Calu3 (cell line): ENCODE results near the gene LGI4. TPM values are rescaled to one million over a fixed set of nuclear protein-coding genes. Genes with fewer than 3 reads are reported as not detected.
A peak's percentile ranks its signal among the peaks of the same experiment; 100 is the strongest.

Experiments used
- BruUV-seq: library from RNA; stranded (reverse); fragments of 400-500 nt; replicated peaks from 2 replicates; lab custom pipeline; 2021; lab: Mats Ljungman, UMichigan
- CTCF ChIA-PET: fragments of 300-600 bp; sonication (Branson Sonifier 250); formaldehyde crosslinking; loops from one replicate; lab custom pipeline; 2022; ENCODE audit warnings: antibody characterized with exemption; lab: Charles Lee
- DNase-seq: peaks from one replicate; pipeline ENCODE4 v3.0.0; 2022
- H3K27ac Mint-ChIP-seq: one replicate; pipeline ENCODE4 v1.8.0; 2022; ENCODE audit warnings: mixed read lengths; ENCODE audit not compliant: unreplicated experiment
- H3K27me3 Mint-ChIP-seq: one replicate; pipeline ENCODE4 v1.8.0; 2022; ENCODE audit warnings: mixed read lengths; ENCODE audit not compliant: unreplicated experiment
- H3K36me3 Mint-ChIP-seq: one replicate; pipeline ENCODE4 v1.8.0; 2022; ENCODE audit warnings: mild to moderate bottlenecking, moderate library complexity, mixed read lengths; ENCODE audit not compliant: insufficient read depth, unreplicated experiment
- H3K4me1 Mint-ChIP-seq: one replicate; pipeline ENCODE4 v1.8.0; 2022; ENCODE audit warnings: mild to moderate bottlenecking, low read depth, mixed read lengths; ENCODE audit not compliant: unreplicated experiment
- H3K4me3 Mint-ChIP-seq: one replicate; pipeline ENCODE4 v1.8.0; 2022; ENCODE audit warnings: mild to moderate bottlenecking, low read depth, moderate library complexity, mixed read lengths; ENCODE audit not compliant: unreplicated experiment
- H3K9me3 Mint-ChIP-seq: one replicate; pipeline ENCODE4 v1.8.0; 2022; ENCODE audit warnings: low read depth, mixed read lengths; ENCODE audit not compliant: unreplicated experiment
- CTCF ChIP-seq: fragments of 200-600 bp; IDR thresholded peaks from one replicate; pipeline ENCODE4 v1.8.0; 2022; ENCODE audit warnings: antibody characterized with exemption; ENCODE audit not compliant: unreplicated experiment
- intact Hi-C: fragments of 100-400 bp; cut with micrococcal nuclease; formaldehyde crosslinking; loops from one replicate; pipeline ENCODE4 v1.10.0; 2022; ENCODE audit not compliant: unreplicated experiment
- total RNA-seq: library from RNA; stranded (reverse); gene quantifications from 2 replicates; pipeline ENCODE4 v1.2.3, GENCODE V29; 2022

The LGI4 gene
- total RNA-seq, 1 experiment from 2014 or later: 0.68 TPM

GRCh38 chr19:35167251-35168119, 32.6 kb upstream of the LGI4 start:
- DNase-seq: no peak
- BruUV-seq: no TSS peak
- Mint-ChIP-seq H3K4me3 (peak overlapping the region; percentile 51), H3K36me3 (peaks cover 98% of the 10 kb centered on the region), H3K27me3 (no peaks in the 10 kb centered on the region), H3K27ac (peak overlapping the region; percentile 85), H3K9me3 (no peaks in the 10 kb centered on the region), H3K4me1 (peaks cover 83% of the 10 kb centered on the region)
- TF ChIP-seq CTCF: no peak
- CTCF ChIA-PET: interaction anchor here (1.3 kb wide), 1 partner anchor 13 kb away, joined by 7 read pairs; the partner anchor contains the start of gene FXYD5
- intact Hi-C loops: no loop called here

DNA sequence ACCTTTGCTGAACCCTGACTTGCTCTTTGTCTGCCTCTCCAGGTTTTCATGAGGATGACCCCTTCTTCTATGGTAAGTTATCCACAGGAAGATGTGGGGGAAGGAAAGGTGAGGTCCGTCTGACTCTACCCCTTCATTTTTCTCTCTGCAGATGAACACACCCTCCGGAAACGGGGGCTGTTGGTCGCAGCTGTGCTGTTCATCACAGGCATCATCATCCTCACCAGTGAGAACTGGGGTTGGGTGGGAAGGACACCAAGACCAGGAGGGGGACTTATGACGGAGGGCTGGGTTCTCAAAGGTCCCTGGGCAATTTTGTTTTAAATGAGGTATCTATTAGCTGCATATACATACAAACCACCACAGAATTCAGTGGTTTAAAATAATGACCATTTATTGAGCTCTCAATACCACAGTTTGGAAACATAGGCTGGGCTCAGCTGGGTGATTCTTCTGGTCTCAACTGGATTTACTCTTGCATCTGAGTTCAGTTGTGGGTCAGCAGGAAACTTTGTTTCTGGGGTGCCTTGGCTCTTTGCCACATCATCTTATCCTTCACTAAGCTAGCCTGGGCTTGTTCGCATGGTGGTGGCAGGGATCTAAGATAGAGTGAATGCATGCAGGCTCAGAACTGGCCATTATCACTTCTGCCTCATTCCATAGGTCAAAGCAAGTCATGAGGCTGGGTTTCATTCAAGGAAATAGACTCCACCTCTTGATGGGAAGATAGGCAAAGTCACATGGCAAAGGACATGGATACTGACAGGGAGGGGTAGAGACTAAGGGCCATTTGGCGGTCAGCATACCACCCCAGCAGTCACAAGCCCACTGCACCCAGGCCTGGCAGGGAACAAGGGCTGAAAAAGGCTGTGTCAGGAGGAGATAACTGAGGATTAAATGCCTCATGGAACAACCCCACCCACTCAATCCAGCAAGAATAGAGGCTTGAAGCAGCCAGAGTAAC, 31.5 kb upstream of the LGI4 start:
- CTCF ChIA-PET: interaction anchor here (1.3 kb wide), 1 partner anchor 12 kb away, joined by 7 read pairs; the partner anchor contains the start of gene FXYD5
- no peak for TF ChIP-seq CTCF
- intact Hi-C loops: no loop called here
- BruUV-seq: no TSS peak
- H3K9me3 Mint-ChIP-seq: peaks cover 5% of the 10 kb centered on the region
- H3K4me3 Mint-ChIP-seq: peak overlapping the region; percentile 51
- DNase-seq: no peak
- H3K27me3 Mint-ChIP-seq: no peaks in the 10 kb centered on the region
- peaks cover 98% of the 10 kb centered on the region for H3K36me3 Mint-ChIP-seq
- peaks cover 94% of the 10 kb centered on the region for H3K4me1 Mint-ChIP-seq
- H3K27ac Mint-ChIP-seq: peak overlapping the region; percentile 82

DNA sequence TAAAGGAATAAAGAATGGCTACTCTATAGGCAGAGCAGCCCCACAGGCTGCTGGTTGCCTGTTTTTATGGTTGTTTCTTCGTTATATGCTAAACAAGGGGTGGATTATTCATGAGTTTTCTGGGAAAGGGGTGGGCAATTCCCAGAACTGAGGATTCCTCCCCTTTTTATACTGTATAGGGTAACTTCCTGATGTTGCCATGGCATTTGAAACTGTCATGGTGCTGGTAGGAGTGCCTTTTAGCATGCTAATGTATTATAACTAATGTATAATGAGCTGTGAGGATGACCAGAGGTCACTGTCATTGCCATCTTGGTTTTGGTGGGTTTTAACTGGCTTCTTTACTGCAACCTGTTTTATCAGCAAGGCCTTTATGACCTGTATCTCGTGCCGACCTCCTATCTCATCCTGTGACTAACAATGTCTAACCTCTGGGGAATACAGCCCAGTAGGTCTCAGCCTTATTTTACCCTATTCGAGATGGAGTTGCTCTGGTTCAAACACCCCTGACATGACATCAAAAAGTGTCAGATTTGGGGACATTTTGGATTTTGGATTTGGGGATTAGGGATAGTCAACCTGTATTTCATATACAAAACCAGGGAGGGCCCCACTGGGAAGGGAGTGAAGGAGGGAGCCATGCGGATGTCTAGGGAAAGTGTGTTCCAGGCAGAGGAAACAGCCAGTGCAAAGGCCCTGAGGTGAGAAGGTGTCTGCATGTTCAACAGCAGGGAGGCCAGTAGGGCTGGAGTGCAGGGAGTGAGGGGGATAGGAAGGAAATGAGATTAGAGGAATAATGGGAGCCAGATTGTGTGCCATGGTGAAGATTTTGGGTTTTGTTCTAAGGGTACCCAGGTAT, 30.6 kb upstream of the LGI4 start:
- peak overlapping the region; percentile 90 for H3K27ac Mint-ChIP-seq
- DNase-seq: no peak
- intact Hi-C loops: no loop called here
- BruUV-seq: no TSS peak
- TF ChIP-seq CTCF: no peak
- no peaks in the 10 kb centered on the region for H3K27me3 Mint-ChIP-seq
- CTCF ChIA-PET: no interaction called here
- peaks cover 100% of the 10 kb centered on the region for H3K36me3 Mint-ChIP-seq
- H3K4me3 Mint-ChIP-seq: peak overlapping the region; percentile 51
- H3K4me1 Mint-ChIP-seq: peaks cover 94% of the 10 kb centered on the region
- peaks cover 7% of the 10 kb centered on the region for H3K9me3 Mint-ChIP-seq
